Colon (tissue), 2 donors: ENCODE measurements around the gene SLC38A2.
"Not testable (repeated sequence)": the region's sequence is repeated elsewhere in the genome, so short reads cannot be mapped to it uniquely, and the experiment has no call there.

Experiments
- FAIRE-seq: peaks from 2 replicates; lab custom pipeline; 2012; peaks lifted over from hg19 to GRCh38; lab: Jason Lieb, UNC
- donor health status: control.
- donor health status: control.

Gene SLC38A2

GRCh38 chr12:46372544-46373300 lies at the start of gene SLC38A2:
TSS of gene SLC38A2 (minus strand) at chr12:46372773. CDS start at chr12:46371293, 1,480 bp downstream.
- FAIRE-seq, result no peak

GRCh38 chr12:46419675-46420074 lies 47.1 kb upstream of the SLC38A2 start:
- no peak for FAIRE-seq

- no peak for FAIRE-seq
These were observed 43.0 kb upstream of the SLC38A2 start for GRCh38 chr12:46415552-46415951.

- no peak for FAIRE-seq
These were observed 42.2 kb upstream of the SLC38A2 start for GRCh38 chr12:46414591-46415268.

- no peak for FAIRE-seq
These were observed 40.8 kb upstream of the SLC38A2 start for GRCh38 chr12:46413368-46413767.

GRCh38 chr12:46412857-46413256 lies 40.3 kb upstream of the SLC38A2 start:
- no peak for FAIRE-seq

GRCh38 chr12:46410495-46410894 lies 37.9 kb upstream of the SLC38A2 start:
- no peak for FAIRE-seq

GRCh38 chr12:46409974-46410373 lies 37.4 kb upstream of the SLC38A2 start:
- no peak for FAIRE-seq

GRCh38 chr12:46409342-46409741 lies 36.8 kb upstream of the SLC38A2 start:
- FAIRE-seq, result no peak

GRCh38 chr12:46408441-46408840 lies 35.9 kb upstream of the SLC38A2 start:
- FAIRE-seq, result no peak

- no peak for FAIRE-seq
These were observed 34.8 kb upstream of the SLC38A2 start for GRCh38 chr12:46407361-46407760.

- FAIRE-seq, result no peak
These were observed 33.9 kb upstream of the SLC38A2 start for GRCh38 chr12:46406352-46407027.

- no peak for FAIRE-seq
These were observed 32.2 kb upstream of the SLC38A2 start for GRCh38 chr12:46404733-46405132.

- no peak for FAIRE-seq
These were observed 31.7 kb upstream of the SLC38A2 start for GRCh38 chr12:46404225-46404631.

- no peak for FAIRE-seq
These were observed 31.1 kb upstream of the SLC38A2 start for GRCh38 chr12:46403719-46404070.

- no peak for FAIRE-seq
These were observed 30.6 kb upstream of the SLC38A2 start for GRCh38 chr12:46402941-46403718.

GRCh38 chr12:46402451-46402850 lies 29.9 kb upstream of the SLC38A2 start:
- no peak for FAIRE-seq

GRCh38 chr12:46401662-46402061 lies 29.1 kb upstream of the SLC38A2 start:
- no peak for FAIRE-seq

- no peak for FAIRE-seq
These were observed 27.8 kb upstream of the SLC38A2 start for GRCh38 chr12:46400406-46400805.

- not testable (repeated sequence) for FAIRE-seq
These were observed 27.1 kb upstream of the SLC38A2 start for GRCh38 chr12:46399461-46400248.

- FAIRE-seq, result no peak
These were observed 24.3 kb upstream of the SLC38A2 start for GRCh38 chr12:46396826-46397225.

GRCh38 chr12:46395388-46395787 lies 22.8 kb upstream of the SLC38A2 start:
- FAIRE-seq, result no peak
